HUDEP-2 (cell line): ENCODE data around the gene CLNK.

Experiments
- DNase-seq, 76 experiments: peaks; one replicate each; lab custom pipeline; 2025; ENCODE audit not compliant: unreplicated experiment in 76 of 76; lab: John Stamatoyannopoulos, UW

The CLNK gene, protein sequence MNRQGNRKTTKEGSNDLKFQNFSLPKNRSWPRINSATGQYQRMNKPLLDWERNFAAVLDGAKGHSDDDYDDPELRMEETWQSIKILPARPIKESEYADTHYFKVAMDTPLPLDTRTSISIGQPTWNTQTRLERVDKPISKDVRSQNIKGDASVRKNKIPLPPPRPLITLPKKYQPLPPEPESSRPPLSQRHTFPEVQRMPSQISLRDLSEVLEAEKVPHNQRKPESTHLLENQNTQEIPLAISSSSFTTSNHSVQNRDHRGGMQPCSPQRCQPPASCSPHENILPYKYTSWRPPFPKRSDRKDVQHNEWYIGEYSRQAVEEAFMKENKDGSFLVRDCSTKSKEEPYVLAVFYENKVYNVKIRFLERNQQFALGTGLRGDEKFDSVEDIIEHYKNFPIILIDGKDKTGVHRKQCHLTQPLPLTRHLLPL

DNA sequence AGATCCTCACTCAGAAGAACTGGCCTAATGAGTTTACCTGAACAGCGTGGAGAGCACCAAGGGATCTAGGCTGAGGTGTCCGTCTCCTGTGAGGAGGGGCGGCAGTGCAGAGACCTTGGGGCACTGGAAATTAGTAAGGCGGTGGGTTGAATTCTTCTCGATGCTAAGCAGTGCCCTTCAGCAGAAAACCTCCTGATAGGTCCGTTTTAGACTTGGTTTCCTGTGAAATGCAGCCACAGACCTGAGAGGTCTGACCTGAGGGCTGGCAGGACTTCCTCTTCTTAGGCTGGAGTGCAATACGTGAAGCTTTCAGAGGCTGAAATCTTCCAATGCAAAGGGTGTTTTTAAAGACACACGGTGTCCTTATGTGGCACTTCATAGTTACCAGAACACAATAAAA, at the start of gene CLNK:
Gene CLNK, minus strand, starts transcription at position 138 of the 400 bp plus-strand sequence. CDS start 16,899 bp downstream, outside the sequence.
- DNase-seq = no peak

DNA sequence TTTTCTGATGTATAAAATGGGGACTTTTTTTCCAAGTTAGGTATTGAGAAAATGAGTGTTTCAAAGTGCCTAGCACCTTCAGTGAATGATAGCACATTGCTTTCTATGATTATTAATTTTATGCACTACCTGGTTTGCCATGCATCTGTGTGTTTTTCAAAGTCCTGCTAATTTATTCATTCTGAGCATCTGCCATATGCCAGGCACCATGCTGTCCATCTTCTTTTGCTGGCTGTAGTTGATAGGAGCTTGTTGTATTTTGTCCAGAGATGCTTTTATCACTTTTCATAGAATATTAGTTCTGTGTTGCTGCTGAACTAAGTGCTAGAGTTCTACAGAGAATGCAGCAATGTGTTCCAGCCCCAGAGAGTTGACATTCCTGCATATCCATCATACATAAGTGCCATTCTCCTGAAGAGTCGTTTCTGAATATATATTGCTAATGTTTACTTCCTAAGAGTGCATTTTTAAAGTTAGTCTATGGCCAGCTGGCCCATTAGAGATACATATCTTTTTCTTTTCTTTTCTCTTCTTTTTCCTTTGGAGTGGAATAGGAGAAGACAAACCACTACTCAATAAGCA, 49.0 kb upstream of the CLNK start:
- DNase-seq = no peak

DNA sequence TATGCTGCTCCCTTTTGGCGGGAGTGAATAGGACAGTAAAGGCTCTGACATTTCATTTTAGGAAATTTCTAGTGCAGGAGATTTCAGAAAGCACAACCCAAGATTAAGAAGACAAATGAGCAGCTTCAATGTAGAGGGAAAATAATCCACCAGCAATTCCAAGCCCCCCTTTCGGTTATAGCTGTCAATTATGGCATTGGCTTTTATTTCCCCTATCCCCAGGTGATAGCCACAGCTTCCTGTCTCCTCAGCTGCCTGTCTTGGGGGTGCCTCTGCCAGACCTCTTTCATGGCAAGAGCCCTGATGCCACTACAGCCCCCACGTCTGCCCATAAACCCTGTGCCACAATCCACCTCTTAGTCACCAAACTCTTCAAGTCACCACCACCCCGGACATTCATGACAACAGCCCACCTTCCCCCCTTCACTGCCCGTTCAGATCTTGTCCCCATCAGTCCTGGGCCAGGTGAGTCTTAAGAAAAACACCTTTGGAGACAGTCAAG, 48.4 kb upstream of the CLNK start:
- DNase-seq = no peak

DNA sequence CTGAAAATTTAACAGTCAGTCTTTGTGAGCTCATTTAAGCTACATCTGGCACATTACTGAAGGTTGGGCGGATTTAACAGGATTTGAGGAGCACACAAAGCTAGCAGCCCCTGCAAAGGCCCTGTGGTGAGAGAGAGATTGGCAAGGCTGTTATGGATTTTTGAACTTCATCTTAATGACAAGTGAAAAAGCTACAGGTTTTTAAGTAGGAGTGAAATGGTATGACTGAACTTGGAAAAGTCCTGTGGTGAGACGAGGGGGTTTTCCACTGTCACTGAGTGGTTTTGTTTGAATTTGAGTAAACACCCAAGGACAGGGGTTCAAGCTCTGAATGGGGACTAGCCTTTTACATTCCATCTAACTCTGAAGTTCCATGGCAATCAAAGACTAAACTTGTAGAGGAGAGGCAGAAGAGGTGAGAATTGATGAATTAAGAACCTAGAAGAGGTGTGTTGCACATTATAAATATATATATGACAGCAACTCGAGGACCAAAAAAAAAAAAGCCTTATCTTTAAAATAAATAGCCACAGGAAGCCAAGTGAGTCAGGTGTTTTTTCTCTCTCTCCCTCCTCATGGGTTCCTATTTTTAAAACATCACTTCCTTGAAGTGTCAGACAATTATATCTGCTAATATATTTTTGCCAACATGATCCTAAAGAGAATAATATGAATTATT, 47.8 kb upstream of the CLNK start:
- DNase-seq = no peak

DNA sequence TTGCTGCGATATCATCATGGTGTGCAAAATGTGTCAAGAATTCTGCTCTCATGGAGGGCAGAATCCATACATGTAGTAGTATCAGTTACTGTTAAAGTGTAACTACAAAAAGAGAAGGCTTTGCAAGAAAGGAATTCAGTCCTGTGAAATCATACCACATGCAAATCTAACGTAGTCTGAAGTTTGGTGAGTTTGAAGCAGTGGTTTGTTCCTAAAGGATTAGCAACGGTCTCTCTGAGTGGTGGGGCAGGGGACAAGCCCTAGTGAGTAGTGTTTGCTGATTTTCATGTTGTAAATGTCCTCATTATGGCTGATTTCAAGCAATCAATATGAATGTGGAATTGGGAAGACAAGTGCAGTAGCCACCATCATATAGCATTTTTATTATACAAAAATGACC, 47.1 kb upstream of the CLNK start:
- DNase-seq = no peak

DNA sequence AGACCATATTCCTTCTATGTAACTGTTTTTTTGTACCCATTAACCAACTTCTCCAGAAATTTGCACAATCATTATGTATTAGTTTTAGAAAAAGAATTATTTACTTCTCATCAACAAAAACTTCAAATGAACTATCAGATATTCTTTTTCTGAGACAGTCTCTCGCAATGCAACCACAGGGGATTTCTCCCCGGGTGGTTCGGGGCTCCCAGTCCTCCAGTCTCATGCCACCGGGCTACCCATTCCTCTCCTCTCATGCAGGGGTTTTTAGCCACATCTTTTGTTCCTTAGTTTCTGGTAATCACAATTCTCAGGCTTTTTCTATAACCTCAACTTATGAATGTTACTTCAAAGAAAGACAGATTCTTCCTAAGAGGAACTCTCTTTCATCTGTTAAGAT, 46.6 kb upstream of the CLNK start:
- no peak for DNase-seq

DNA sequence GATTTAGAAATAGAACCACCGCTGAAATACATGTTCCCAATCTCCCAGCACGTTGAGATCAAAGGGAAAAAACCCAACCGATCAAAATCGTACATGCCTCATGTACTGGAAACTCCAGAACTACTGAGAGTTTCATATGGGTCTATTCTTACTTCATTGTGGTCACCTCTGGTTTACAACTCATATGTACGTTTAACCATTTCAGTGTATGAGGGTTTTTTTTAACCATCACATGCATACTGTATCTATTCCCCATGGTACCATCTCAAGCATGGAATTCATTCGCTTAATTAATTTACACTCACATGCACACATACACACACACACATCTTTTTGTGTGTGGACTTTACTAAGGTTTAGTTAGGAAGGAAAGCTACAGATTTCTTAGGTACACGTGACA, 46.0 kb upstream of the CLNK start:
- no peak for DNase-seq

DNA sequence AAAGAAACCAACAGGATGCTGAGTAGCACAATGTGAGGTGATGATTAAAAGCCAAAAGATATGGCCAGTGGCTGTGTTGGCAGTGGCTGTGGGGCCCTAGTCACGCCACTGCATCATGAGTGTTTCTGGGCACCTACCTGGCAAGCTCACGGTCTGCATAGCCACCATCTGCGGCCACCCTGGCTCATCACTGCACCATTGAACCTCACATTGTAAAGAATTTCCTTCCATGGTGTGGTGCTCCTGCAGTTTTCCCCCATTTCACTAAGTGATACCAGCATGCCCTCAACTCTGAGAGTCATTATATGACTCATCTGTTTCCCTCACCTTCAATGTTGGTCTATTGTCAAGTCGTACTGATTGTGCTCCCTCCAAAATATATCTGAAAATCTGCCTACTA, 45.5 kb upstream of the CLNK start:
- no peak for DNase-seq

DNA sequence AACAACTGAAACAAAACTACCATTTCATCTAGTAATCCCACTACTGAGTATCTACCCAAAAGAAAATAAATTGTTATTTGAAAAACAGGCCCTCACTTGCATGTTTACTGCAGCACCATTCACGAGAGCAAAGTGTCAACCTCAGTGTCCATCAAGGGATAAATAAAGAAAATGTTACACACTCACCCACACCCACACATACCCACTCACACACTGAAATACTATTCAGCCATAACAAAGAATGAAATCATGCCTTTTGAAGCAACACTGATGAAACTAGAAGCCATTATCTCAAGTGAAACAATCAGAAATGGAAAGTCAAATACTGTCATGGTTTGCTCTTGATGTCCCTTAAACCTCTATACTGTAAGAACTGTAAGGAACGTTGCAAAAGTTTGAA, 44.8 kb upstream of the CLNK start:
- DNase-seq = no peak

DNA sequence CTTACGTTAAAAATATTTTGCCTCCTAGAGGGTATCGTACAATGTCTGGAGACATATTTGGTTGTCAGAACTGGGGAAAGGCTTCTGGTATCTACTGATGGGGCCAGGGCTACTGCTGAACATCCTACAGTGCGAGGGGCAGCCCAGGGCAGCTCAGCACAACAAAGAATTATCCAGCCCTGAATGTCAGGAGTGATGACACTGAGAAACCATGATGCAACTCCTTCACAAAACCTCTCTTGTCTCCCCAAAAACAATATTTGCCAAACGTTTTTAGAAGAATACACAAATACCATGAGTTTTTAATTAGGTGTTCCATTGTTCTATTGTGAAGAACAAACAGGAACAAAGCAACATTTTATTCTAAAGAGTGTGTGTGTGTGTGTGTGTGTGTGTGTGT, 43.4 kb upstream of the CLNK start:
- no peak for DNase-seq

DNA sequence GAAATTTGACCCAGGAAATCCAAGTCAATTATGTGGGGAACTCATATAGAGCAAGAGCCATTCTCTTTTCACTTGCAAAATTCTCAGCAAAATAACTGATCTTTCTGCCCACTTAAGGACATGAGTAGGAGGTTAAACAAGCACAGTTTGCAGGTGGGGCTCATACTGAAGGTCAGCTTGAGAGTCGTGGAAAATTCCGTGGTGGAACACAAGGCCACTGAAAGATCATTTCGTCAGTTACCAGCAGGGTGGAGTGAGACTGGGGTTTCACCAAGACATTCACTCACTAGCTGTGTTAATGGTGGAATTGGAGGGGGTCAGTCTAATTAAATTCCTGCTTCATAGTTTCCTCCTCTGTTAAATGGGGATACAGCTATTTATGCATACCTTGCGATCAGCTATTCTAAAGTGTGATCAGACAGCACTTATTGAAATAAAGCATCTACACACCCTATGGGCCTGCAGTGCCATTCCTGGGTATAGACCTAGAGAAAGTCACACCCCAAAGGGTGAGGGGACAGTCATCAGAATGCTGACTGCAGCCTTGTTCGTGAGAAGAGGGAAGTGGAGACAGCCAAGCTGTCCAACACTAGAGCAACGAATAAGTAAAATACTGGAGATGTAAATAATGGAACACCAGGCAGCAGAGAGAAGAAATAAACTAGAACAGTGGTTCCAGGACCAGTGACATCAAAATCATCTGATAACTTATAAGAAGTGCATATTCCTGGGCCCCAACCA, 42.7 kb upstream of the CLNK start:
- DNase-seq = no peak

DNA sequence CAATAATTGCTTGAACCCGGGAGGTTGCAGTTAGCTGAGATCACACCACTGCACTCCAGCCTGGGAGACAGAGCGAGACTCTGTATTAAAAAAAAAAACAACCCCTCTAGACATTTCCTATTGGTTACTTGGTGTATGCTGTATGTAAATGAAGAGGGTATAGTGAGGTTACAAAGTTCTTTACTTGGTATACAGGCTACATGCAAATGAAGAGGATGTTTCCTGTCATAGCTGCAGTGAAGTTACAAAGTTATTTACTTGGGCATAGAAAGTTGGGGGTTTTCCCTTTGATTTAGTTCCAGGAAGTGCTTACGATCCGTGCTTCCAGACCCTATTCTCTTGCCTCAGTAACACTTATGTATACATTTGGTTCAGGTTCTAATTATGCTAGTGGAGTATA, 38.4 kb upstream of the CLNK start:
- DNase-seq = no peak

DNA sequence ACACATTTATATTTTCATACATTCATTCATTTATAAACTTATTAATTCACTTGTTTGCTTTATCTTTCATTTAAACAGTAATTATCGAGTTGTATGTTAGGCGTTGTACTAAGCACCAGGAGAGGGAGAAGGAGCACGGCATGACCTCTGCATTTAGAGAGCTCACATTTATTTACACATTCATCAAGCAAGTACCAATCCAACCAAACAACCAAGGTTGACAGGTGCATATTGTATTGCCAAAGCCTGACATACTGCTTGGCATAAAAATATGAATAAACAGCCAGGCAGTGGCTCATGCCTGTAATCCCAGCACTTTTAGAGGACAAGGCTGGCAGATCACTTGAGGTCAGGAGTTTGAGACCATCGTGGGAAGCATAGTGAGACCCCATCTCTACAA, 37.0 kb upstream of the CLNK start:
- DNase-seq = no peak

DNA sequence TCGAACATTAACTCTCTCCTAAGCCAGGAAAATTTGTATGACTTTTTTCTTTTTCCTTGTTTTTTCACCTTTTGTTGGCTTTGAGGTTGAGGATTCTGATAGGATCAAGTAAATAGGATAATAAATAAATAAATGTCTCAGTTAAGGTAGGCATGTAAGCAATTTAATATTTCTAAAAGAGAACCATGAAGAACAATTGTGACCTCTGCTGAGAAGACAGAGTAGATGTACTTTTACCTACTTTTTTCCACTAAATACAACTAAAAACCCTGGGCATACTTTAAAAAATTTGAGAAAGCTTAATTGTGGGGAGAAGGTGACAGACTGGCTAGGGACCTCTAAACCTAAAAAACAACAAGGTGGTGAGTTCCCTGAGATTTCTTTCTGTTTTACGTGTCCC, 31.6 kb upstream of the CLNK start:
- no peak for DNase-seq

DNA sequence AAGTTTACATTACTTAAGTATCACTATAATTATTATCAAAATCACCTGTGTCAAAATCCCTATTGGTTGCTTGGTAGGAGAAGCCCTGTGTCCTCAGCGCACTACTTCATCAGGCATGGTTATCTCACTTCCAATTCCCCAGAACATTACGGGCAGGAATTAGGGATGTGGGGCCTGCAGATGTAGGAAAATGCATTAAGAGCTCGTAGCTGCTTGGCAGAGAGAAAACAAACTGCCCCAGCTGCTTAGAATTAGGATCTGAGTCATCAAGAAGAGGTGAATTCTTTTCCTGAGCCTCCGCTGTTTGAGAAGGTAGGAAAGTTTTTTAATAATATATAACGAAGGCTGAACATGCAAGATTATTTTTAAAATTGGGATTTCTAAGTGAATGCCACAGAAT, 31.1 kb upstream of the CLNK start:
- no peak for DNase-seq

DNA sequence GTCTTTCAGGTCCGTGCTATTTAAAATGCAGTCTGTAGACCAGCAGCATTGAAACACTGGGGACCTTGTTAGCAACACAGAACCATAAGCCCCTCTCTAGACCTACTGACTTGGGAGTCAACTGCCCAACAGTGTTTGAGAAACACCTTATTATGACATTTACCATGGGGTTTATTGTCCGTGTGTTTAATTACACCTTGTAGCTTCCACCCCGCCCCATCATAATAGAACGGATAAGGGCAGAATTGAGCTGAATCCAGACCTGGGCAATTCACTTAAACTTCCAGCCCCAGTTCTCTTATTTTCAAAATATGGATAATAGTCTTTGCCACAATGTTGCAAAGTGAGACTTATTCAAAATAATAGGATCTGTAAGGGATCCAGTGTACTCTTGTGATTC, 30.6 kb upstream of the CLNK start:
- no peak for DNase-seq

DNA sequence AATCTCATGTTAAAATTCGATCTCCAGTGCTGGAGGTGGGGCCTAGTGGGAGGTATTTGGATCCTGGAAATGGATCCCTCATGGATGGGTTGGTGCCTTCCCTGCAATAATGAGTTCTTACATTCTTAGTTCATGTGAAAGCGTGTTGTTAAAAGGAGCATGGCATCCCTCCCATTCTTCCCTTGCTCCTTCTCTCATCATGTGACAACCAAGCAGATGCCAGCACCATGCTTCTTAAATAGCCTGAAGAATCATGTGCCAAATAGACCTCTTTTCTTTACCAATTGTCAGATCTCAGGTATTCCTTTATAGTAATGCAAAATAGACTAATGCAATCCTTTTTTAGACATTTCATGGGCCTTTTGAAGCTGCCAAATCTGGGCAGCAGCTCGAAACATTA, 29.0 kb upstream of the CLNK start:
- no peak for DNase-seq

DNA sequence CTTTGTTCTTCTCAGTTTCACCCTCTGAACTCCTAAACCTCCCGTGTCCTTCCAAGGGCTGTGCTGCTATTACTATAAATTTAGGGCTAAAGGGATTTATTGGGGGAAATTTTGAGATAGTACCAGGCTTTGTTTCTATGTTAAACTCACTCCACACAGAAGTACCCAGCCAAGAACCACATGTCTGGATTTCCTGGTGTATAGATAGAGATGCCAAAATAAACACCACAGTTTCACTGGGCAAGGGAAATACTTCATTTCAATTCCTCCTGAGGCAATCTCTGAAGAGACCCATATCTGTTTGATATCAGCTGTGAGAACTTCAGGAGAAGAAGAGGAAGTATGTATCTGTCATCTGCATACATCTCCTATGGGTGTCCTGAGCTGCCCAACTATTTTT, 21.7 kb upstream of the CLNK start:
- DNase-seq = no peak

DNA sequence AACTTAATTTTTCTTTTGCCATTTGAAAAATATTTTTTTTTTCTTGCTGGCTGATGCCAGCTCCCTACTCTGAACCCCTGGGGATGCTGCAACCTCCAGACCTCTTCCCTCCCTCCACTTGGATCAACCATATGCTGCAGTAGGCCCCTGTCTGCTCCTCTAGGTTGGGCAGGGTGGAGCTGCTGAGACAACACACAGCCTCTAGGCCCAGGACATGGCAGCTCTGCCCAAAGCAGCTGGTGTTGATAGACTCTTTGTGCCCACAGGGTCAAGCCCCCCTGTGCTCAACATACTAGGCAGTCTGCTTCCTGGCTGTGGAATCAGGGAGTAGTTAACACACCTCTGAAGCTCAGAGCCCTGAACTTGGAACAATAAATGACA, 19.9 kb upstream of the CLNK start:
- no peak for DNase-seq

DNA sequence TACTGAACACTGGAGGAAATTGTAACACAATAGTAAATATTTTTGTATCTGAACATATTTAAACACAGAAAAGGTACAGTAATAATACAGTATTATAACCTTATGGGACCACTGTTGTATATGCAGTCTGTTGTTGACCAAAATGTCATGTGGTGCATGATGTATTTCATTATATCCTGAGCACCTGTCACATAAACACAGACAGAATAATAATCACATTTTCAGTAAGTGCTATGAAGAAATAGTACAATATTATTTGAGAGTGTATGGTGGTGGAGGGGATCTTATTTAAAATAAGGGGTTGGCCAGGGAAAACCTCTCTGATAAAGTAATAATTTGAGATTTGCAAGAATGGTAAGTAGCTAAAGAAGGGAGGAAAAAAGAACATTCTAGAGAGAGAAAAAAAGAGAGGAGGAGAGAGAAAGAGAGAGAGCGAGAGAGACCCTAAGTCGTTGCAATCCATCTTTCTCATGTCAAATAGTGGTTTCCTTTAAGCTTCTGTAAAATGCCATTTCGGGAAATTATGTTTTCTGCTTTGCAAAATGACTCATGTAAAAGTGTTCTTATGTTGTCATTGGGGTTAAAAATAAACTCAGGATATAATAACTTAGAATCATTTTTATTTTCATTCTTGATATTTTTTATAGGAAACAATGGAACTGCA, 19.3 kb upstream of the CLNK start:
- no peak for DNase-seq

DNA sequence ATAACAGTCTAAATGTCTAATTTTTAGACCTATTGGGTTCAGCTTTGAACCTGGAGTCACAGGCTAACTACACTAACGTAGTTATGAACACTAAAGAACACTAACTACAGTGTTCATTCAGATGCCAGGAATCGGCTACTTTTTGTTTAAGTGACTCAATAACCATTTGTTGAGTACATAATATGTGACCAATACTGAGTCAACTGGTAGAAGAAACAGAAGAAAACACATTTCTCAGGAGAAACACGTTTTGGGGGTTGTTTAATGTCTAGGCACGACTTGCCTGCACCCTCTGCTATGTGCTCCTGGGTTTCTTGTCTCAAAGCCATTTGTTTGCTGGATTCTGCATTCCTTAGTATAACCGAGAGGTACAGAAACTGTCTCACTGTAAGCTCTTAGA, 18.6 kb upstream of the CLNK start:
- DNase-seq = no peak
